Hepatocyte (in vitro differentiated cells): ENCODE results near the gene ZBTB8B. TPM values are rescaled to one million over a fixed set of nuclear protein-coding genes. Genes with fewer than 3 reads are reported as not detected.
"Not testable (repeated sequence)": the region's sequence is repeated elsewhere in the genome, so short reads cannot be mapped to it uniquely, and the experiment has no call there.

ENCODE experiments used
- DNase-seq: peaks from one replicate; pipeline ENCODE4 v3.0.0-alpha.2; 2016; ENCODE audit warnings: low spot score
- H2AFZ ChIP-seq: fragments of 200-600 bp; sonication (generic); 2 replicates; pipeline ENCODE4 v1.6.0; 2016; ENCODE audit warnings: antibody characterized with exemption, mild to moderate bottlenecking
- H3K27ac ChIP-seq: fragments of 200-600 bp; sonication (generic); 2 replicates; pipeline ENCODE4 v1.5.1; 2016; ENCODE audit warnings: mild to moderate bottlenecking
- H3K27me3 ChIP-seq: fragments of 200-600 bp; sonication (generic); 2 replicates; pipeline ENCODE4 v1.6.1; 2016
- H3K36me3 ChIP-seq: fragments of 200-600 bp; sonication (generic); replicated peaks from 2 replicates; pipeline ENCODE4 v1.5.1; 2016; ENCODE audit warnings: low read depth; ENCODE audit not compliant: insufficient read depth
- H3K4me1 ChIP-seq: fragments of 200-600 bp; sonication (generic); 2 replicates; pipeline ENCODE4 v1.5.1; 2016; ENCODE audit warnings: mild to moderate bottlenecking, moderate library complexity; ENCODE audit not compliant: insufficient read depth
- H3K4me2 ChIP-seq: fragments of 200-600 bp; sonication (generic); 2 replicates; pipeline ENCODE4 v1.6.0; 2016
- H3K4me3 ChIP-seq: fragments of 200-600 bp; sonication (generic); 2 replicates; pipeline ENCODE4 v1.5.1; 2016; ENCODE audit warnings: mild to moderate bottlenecking
- H3K79me2 ChIP-seq: fragments of 200-600 bp; sonication (generic); 2 replicates; pipeline ENCODE4 v1.6.0; 2017; ENCODE audit warnings: mild to moderate bottlenecking
- H3K9me2 ChIP-seq: fragments of 200-600 bp; sonication (generic); replicated peaks from 2 replicates; pipeline ENCODE4 v1.6.0; 2017; ENCODE audit warnings: mild to moderate bottlenecking; ENCODE audit not compliant: insufficient read depth
- H3K9me3 ChIP-seq: fragments of 200-600 bp; sonication (generic); 2 replicates; pipeline ENCODE4 v1.5.1; 2016; ENCODE audit warnings: low read depth, mild to moderate bottlenecking
- H4K20me1 ChIP-seq: fragments of 200-600 bp; sonication (generic); 2 replicates; pipeline ENCODE4 v1.6.0; 2016; ENCODE audit warnings: mild to moderate bottlenecking; ENCODE audit not compliant: insufficient read depth, poor library complexity, severe bottlenecking
- CTCF ChIP-seq: fragments of 200-600 bp; sonication (generic); IDR thresholded peaks from 2 replicates; pipeline ENCODE4 v1.5.1; 2016; ENCODE audit warnings: antibody characterized with exemption, mild to moderate bottlenecking; ENCODE audit not compliant: poor library complexity
- EZH2 ChIP-seq: fragments of 200-600 bp; sonication (generic); IDR thresholded peaks from 2 replicates; pipeline ENCODE4 v1.6.1; 2016; ENCODE audit warnings: antibody characterized with exemption, mild to moderate bottlenecking, borderline replicate concordance
- EZH2phosphoT487 ChIP-seq: fragments of 200-600 bp; sonication (generic); IDR thresholded peaks from one replicate; pipeline ENCODE4 v1.6.1; 2018; ENCODE audit warnings: antibody characterized with exemption, mild to moderate bottlenecking, low read depth, moderate library complexity; ENCODE audit not compliant: unreplicated experiment, severe bottlenecking
- WGBS: methylation state at CpG from one replicate; pipeline ENCODE4 v1.1.6; 2016; ENCODE audit warnings: low lambda C conversion rate; ENCODE audit errors: missing lambda C conversion rate; 5-methylcytosine and 5-hydroxymethylcytosine counted together
- polyA plus RNA-seq: library from polyadenylated mRNA; unstranded; fragments of >200 nt; fragmentation: Nextera tagmentation; extraction: Ambion mirVana; gene quantifications from 2 replicates; pipeline ENCODE4 v1.2.1, GENCODE V29; 2016
- total RNA-seq: library from RNA; depleted of rRNA; stranded (reverse); fragments of >200 nt; gene quantifications from 2 replicates; pipeline ENCODE4 v1.2.3, GENCODE V29; 2014

Gene ZBTB8B
- total and polyA plus RNA-seq, 2 experiments from 2014 or later: 0.28 to 0.90 TPM

GRCh38 chr1:32454726-32455125, 10.1 kb upstream of the ZBTB8B start:
- no peak overlapping the region for H3K4me3 ChIP-seq
- no peaks in the 10 kb centered on the region for H3K4me1 ChIP-seq
- H4K20me1 ChIP-seq: no peaks in the 10 kb centered on the region
- TF ChIP-seq EZH2phosphoT487 (no peak), CTCF (no peak), EZH2 (no peak)
- WGBS: 63% methylated on average over 1 of the region's 1 CpG
- H3K27me3 ChIP-seq: no peaks in the 10 kb centered on the region
- no peak overlapping the region for H3K27ac ChIP-seq
- H3K9me3 ChIP-seq: no peaks in the 10 kb centered on the region
- peak; percentile 13 for DNase-seq
- no peak overlapping the region for H2AFZ ChIP-seq
- no peaks in the 10 kb centered on the region for H3K36me3 ChIP-seq
- H3K79me2 ChIP-seq: no peaks in the 10 kb centered on the region
- no peaks in the 10 kb centered on the region for H3K9me2 ChIP-seq
- no peak overlapping the region for H3K4me2 ChIP-seq

GRCh38 chr1:32455958-32456357, 8.9 kb upstream of the ZBTB8B start:
- WGBS: 90% methylated on average over 2 of the region's 2 CpGs
- no peak overlapping the region for H3K27ac ChIP-seq

GRCh38 chr1:32458798-32459197, 6.1 kb upstream of the ZBTB8B start:
- not testable (repeated sequence) for H3K36me3 ChIP-seq, H2AFZ ChIP-seq, H4K20me1 ChIP-seq, H3K4me2 ChIP-seq, H3K27me3 ChIP-seq, H3K27ac ChIP-seq, H3K79me2 ChIP-seq, H3K4me1 ChIP-seq, H3K4me3 ChIP-seq, DNase-seq, H3K9me2 ChIP-seq, H3K9me3 ChIP-seq
- WGBS: 95% methylated on average over 5 of the region's 5 CpGs

More at GRCh38 chr1:32455958-32456357, 8.9 kb upstream of the ZBTB8B start:
- Histone ChIP-seq H3K27me3 (no peaks in the 10 kb centered on the region), H3K4me1 (no peaks in the 10 kb centered on the region), H4K20me1 (no peaks in the 10 kb centered on the region), H3K9me3 (no peaks in the 10 kb centered on the region), H3K79me2 (no peaks in the 10 kb centered on the region), H2AFZ (no peak overlapping the region), H3K9me2 (no peaks in the 10 kb centered on the region), H3K36me3 (no peaks in the 10 kb centered on the region), H3K4me2 (no peak overlapping the region), H3K4me3 (no peak overlapping the region)
- DNase-seq: no peak
- TF ChIP-seq CTCF: no peak
- no peak for TF ChIP-seq EZH2phosphoT487
- no peak for TF ChIP-seq EZH2

GRCh38 chr1:32462977-32463376, 1.9 kb upstream of the ZBTB8B start:
- H3K9me3 ChIP-seq, H3K4me2 ChIP-seq, H3K4me1 ChIP-seq, H3K79me2 ChIP-seq, H4K20me1 ChIP-seq, DNase-seq, H3K9me2 ChIP-seq, H3K36me3 ChIP-seq, H3K27ac ChIP-seq, H2AFZ ChIP-seq, H3K4me3 ChIP-seq, H3K27me3 ChIP-seq: not testable (repeated sequence)
- 92% methylated on average over 2 of the region's 2 CpGs for WGBS
